Measurements from ENCODE around the gene C1QTNF8.
"Not testable (repeated sequence)": the region's sequence is repeated elsewhere in the genome, so short reads cannot be mapped to it uniquely, and the experiment has no call there.

Gene C1QTNF8

DNA sequence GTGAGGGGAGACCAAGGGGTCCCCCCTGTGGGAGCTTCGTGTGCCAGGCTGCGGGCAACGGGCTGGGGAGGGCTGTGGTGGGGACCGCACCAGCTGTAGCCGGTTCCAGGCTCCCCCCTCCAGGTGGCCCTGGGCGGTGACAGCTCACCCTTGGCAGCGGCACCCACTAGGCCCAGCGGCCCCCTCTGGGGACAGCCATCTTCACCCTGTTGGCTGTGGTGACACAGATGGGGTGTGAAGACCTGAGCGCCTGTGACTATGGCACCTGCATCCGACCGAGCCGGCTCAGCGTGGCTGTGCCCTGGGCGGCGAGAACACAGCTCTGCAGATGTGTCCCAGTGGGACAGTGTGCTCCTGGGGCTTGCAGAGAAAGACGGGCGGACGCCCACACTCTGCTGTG lies 1.1 kb upstream of the C1QTNF8 start:
- no peak for DNase-seq
- H3K36me3 Mint-ChIP-seq (ENCODE audit: low read depth), result no peaks in the 10 kb centered on the region
- H3K4me3 Mint-ChIP-seq, result no peak overlapping the region
- H3K4me1 Mint-ChIP-seq (ENCODE audit: low read depth), result no peaks in the 10 kb centered on the region
- no peak overlapping the region for H3K27ac Mint-ChIP-seq
- peaks cover 1% of the 10 kb centered on the region for H3K9me3 Mint-ChIP-seq
- peaks cover 5% of the 10 kb centered on the region for H3K27me3 Mint-ChIP-seq

DNA sequence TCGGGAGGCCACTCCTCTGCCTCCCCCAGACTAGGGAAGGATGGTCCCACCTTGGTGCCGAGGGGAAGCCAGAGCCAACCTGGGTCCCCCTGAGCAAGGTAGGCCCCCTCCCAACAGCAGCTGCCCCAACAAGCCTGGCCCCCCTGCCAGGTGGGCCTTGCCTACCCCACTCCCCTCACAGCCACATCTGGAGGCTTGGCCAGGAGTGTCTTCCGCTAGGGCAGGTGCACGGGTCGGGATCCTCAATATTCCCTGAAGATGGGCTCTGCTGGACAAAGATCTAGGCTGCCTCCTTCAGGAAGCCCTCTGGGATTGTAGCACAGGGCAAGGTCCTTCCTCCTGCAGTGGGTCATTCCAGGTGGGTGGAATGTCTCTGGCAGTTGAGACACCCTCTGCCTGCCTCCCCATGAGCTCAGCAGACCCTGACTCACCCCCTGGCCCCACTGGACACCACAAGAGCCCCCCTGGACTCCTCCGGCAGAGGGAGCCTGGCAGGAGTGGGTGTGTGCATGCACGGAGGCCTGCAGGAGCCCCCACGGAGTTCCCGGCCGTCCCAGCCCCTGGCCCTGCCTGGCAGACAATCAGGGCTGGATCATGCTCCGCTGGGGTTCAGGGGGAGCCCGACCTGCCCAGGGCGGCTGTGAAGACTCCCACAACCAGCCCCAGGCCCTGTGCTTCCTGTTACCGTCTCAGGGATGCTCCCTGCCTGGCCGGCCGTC lies 435 bp downstream of the C1QTNF8 start:
- no peaks in the 10 kb centered on the region for H3K36me3 Mint-ChIP-seq (ENCODE audit: low read depth)
- H3K4me1 Mint-ChIP-seq (ENCODE audit: low read depth), result no peaks in the 10 kb centered on the region
- no peak overlapping the region for H3K4me3 Mint-ChIP-seq
- no peak overlapping the region for H3K27ac Mint-ChIP-seq
- no peak for DNase-seq
- H3K27me3 Mint-ChIP-seq, result no peaks in the 10 kb centered on the region
- H3K9me3 Mint-ChIP-seq, result peaks cover 3% of the 10 kb centered on the region

GRCh38 chr16:1094601-1095449 lies 1.2 kb downstream of the C1QTNF8 start:
- Mint-ChIP-seq H3K27me3 (no peaks in the 10 kb centered on the region), H3K27ac (no peak overlapping the region), H3K4me1 (ENCODE audit: low read depth) (no peaks in the 10 kb centered on the region), H3K4me3 (no peak overlapping the region), H3K36me3 (ENCODE audit: low read depth) (no peaks in the 10 kb centered on the region), H3K9me3 (peaks cover 3% of the 10 kb centered on the region)
- no peak for DNase-seq

DNA sequence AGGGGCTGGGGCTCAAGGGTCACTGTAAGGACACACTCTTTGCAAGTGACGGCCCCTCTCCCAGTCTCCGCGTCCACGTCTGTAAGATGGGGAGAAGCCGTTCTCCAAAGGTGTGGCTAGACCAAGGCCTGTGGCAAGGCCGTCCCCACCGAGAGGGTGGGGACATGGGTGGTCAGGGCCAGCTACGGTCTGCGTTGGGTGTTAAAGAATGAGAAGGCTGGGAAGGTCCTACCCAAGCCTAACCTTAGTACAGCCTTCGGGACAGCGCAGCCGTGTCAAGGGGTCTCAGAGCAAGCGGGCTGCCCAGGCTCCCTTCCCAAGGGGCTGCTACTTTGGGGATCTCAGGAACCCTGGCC lies 1.9 kb downstream of the C1QTNF8 start:
- Mint-ChIP-seq H3K36me3 (ENCODE audit: low read depth) (no peaks in the 10 kb centered on the region), H3K27me3 (no peaks in the 10 kb centered on the region), H3K4me3 (no peak overlapping the region), H3K9me3 (peaks cover 3% of the 10 kb centered on the region), H3K4me1 (ENCODE audit: low read depth) (no peaks in the 10 kb centered on the region), H3K27ac (no peak overlapping the region)
- DNase-seq, result no peak

DNA sequence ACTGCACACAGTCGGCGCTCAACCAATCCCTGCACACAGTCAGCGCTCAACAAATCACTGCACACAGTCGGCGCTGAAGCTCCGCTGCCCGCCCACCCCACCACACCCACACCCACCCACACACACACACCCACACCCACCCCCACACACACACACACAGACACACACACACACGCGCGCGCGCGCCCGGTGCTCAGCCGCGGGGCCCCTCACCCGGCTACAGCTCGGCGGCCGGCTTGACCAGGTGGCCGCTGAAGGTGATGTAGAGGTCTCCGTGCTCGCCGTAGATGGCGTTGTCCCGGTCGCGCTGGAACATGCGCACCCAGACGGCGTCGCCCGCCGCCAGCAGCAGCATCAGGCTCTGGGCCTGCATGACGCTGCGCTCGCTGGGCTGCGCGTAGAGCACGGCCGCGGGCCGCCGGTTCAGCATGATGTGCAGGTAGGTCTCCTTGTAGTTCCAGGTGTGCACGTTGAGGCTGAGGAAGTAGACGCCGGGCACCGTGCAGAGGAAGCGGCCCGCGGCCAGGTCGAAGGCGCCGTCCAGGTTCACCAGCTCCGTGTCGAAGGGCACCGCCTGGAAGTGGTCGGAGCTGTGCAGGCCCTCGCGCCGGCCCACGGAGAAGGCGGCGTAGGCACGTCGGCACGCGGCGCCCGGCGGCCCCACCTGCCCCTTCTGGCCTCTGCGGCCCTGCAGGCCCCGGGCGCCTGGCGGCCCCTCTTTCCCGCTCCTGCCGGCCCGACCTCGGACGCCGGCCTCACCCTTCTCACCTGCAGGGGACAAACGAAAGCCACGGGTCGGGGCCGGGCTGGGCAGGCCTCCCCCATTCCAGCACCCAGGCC lies 2.5 kb downstream of the C1QTNF8 start:
- Mint-ChIP-seq H3K36me3 (ENCODE audit: low read depth) (no peaks in the 10 kb centered on the region), H3K4me1 (ENCODE audit: low read depth) (no peaks in the 10 kb centered on the region), H3K4me3 (no peak overlapping the region), H3K27me3 (no peaks in the 10 kb centered on the region), H3K9me3 (peaks cover 3% of the 10 kb centered on the region), H3K27ac (no peak overlapping the region)
- DNase-seq, result no peak

- not testable (repeated sequence) for H3K9me3 Mint-ChIP-seq; H3K4me1 Mint-ChIP-seq (ENCODE audit: low read depth); H3K27ac Mint-ChIP-seq; H3K36me3 Mint-ChIP-seq (ENCODE audit: low read depth); DNase-seq; H3K27me3 Mint-ChIP-seq; H3K4me3 Mint-ChIP-seq
Observed at GRCh38 chr16:1092685-1093283, 3.3 kb downstream of the C1QTNF8 start.

- Mint-ChIP-seq H3K9me3 (peaks cover 3% of the 10 kb centered on the region), H3K27me3 (peaks cover 7% of the 10 kb centered on the region), H3K27ac (no peak overlapping the region), H3K36me3 (ENCODE audit: low read depth) (no peaks in the 10 kb centered on the region), H3K4me1 (ENCODE audit: low read depth) (no peaks in the 10 kb centered on the region), H3K4me3 (no peak overlapping the region)
- no peak for DNase-seq
Observed at GRCh38 chr16:1091992-1092552, 4.0 kb downstream of the C1QTNF8 start.

DNA sequence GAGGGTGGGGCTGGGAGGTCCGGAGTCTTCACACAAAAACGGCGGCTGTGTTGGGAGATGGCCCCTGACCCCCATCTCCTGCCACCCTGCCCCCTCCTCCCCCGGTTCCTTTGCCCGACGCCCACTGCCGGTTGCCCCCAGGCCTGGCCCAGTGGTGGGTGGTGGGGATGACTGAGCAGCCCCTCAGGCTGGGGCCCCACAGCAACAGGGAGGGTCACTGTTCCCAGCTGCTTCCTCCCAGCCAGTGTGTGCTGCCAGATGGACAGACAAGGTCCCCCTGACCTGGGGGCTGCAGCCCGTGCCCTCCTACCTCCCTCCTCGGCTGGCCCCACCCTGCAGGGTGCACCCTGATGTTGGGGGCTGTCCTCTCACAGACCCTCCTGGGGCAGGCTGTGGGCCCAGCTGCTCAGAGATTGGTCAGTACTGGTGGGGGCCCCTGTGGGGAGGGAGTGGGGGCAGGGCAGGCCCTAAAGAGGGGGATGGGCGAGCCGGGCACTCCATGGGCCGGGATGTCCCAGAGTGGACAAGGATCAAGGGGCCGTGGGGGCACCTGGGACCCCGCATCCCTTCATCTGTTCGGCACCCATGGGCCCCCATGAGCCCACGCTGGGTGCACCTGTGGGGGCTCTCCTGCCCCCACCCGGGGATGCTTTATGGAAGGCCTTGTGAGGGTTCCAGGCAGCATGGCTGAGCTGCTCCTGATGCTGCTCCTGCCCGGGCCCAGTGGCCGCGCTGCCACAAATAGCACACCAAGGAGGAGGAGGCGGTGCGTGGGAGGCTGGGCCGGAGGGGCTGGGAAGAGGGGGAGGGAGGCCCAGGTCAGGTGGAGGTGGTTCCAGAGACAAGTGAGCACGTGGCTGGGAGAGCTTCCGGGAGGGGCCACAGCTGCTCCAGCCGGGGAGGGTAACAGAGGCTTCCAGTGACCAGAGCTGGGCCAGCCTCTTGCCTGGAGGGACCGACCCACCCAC lies 5.1 kb downstream of the C1QTNF8 start:
- Mint-ChIP-seq H3K4me3 (no peak overlapping the region), H3K4me1 (ENCODE audit: low read depth) (no peaks in the 10 kb centered on the region), H3K36me3 (ENCODE audit: low read depth) (no peaks in the 10 kb centered on the region), H3K27me3 (peaks cover 7% of the 10 kb centered on the region), H3K9me3 (peaks cover 3% of the 10 kb centered on the region), H3K27ac (no peak overlapping the region)
- no peak for DNase-seq

- DNase-seq, result no peak
- Mint-ChIP-seq H3K27me3 (peaks cover 16% of the 10 kb centered on the region), H3K36me3 (ENCODE audit: low read depth) (no peaks in the 10 kb centered on the region), H3K9me3 (peaks cover 11% of the 10 kb centered on the region), H3K27ac (no peak overlapping the region), H3K4me1 (ENCODE audit: low read depth) (no peaks in the 10 kb centered on the region), H3K4me3 (no peak overlapping the region)
Observed at GRCh38 chr16:1089822-1090619, 6.0 kb downstream of the C1QTNF8 start.

DNA sequence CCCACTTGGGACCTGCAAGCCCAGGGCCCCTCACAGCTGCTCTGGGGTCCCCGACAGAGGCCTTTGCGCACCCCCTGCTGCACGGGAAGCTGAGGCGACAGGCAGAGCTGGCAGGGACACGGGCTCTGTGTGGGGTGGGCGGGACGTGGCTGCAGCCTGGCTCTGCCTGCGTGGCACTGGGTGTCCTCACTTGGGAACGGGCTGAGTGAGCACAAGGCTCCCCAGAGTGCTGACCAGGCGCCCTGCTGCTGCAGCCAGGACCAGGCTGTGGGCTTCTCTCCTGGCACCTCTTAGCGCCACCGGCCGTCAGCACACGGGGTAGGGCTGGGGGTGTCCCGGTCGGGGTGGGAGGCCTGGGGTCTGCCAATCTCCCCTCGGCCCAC lies 6.6 kb downstream of the C1QTNF8 start:
- no peaks in the 10 kb centered on the region for H3K4me1 Mint-ChIP-seq (ENCODE audit: low read depth)
- no peaks in the 10 kb centered on the region for H3K36me3 Mint-ChIP-seq (ENCODE audit: low read depth)
- DNase-seq, result no peak
- peaks cover 19% of the 10 kb centered on the region for H3K27me3 Mint-ChIP-seq
- peaks cover 14% of the 10 kb centered on the region for H3K9me3 Mint-ChIP-seq
- no peak overlapping the region for H3K4me3 Mint-ChIP-seq
- no peak overlapping the region for H3K27ac Mint-ChIP-seq

DNA sequence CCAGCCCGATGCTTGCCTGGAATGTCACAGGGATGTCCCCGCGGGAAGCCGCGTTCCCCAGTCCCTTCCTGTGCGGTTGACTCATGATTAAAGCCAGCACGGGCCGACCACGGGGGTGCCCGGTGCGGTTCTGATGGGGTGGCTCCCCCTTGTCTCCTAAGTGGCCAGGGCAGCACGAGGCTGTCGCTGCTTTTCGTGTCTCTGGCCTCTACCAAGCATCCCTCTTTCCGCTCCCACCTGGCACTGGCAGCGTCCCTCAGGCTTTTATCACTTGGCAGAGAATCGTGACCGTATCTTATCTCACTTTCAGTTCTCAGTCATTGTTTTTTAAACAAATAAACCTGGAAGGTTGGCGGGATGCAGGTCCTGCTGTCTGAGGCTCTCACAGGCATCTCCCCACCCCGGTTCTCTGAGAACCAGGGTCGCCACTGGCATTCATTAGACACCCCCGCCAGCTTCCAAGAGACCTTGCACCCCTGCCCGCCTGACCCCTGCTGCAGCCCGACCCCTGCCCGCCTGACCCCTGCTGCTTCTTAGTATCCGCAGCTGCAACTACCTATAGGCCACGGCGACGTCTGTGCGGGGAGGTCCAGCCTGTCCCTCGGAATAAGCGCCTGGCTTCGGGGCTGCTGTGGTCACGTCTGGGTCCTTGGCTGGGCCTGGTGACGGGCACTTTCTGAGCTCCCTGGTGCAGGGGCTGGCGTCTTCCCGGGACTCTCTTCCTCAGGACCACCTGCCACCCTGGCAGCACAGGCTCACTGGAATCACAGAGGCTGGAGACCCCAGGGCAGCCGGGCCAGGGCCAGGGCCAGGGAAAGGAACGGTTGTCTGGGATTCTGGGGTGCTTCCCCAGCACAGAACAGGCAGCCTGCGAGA lies 7.5 kb downstream of the C1QTNF8 start:
- Mint-ChIP-seq H3K9me3 (peaks cover 14% of the 10 kb centered on the region), H3K4me3 (no peak overlapping the region), H3K27ac (no peak overlapping the region), H3K36me3 (ENCODE audit: low read depth) (no peaks in the 10 kb centered on the region), H3K27me3 (peaks cover 26% of the 10 kb centered on the region), H3K4me1 (ENCODE audit: low read depth) (no peaks in the 10 kb centered on the region)
- DNase-seq, result no peak

DNA sequence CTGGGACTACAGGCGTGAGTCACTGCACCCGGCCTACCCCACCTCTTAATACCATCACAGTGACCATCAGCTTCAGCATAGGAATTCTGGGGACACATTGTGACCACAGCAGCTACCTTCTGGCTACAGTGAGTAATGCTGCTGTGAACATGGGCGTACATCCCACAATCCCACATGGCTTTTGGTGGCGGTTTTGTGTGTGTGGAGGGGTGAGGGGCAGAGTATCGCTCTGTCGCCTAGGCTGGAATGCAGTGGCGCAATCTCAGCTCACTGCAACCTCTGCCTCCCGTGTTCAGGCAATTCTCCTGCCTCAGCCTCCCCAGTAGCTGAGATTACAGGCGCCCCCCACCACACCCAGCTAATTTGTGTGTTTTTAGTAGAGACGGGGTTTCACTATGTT lies 9.6 kb downstream of the C1QTNF8 start:
- not testable (repeated sequence) for DNase-seq; H3K4me1 Mint-ChIP-seq (ENCODE audit: low read depth); H3K27ac Mint-ChIP-seq; H3K36me3 Mint-ChIP-seq (ENCODE audit: low read depth); H3K4me3 Mint-ChIP-seq
- Mint-ChIP-seq H3K27me3 (peaks cover 38% of the 10 kb centered on the region), H3K9me3 (peaks cover 11% of the 10 kb centered on the region)

All from activated T-cell treated with anti-CD3 and anti-CD28 coated beads, Interleukin-2, amount 50 U/mL, for 24 hours (primary cell).